GM12874 (cell line): ENCODE measurements around the gene CFAP52.

Experiments used
- CTCF ChIP-seq: IDR thresholded peaks from 2 replicates; pipeline ENCODE4 v1.5.1; 2011; ENCODE audit warnings: low read depth, mild to moderate bottlenecking, control low read depth, low read length, moderate library complexity; ENCODE audit not compliant: insufficient read depth

Gene CFAP52

GRCh38 chr17:9611557-9611956 is 35.1 kb downstream of the CFAP52 start:
- no peak for TF ChIP-seq CTCF

- TF ChIP-seq CTCF = no peak
Measured at GRCh38 chr17:9612006-9612405, 35.6 kb downstream of the CFAP52 start.

GRCh38 chr17:9615486-9615885 is 39.0 kb downstream of the CFAP52 start:
- TF ChIP-seq CTCF = no peak

- no peak for TF ChIP-seq CTCF
Measured at GRCh38 chr17:9622961-9623360, 46.5 kb downstream of the CFAP52 start.

- no peak for TF ChIP-seq CTCF
Measured at GRCh38 chr17:9628509-9628908, 52.1 kb downstream of the CFAP52 start.

- TF ChIP-seq CTCF = no peak
Measured at GRCh38 chr17:9632741-9633140, 56.3 kb downstream of the CFAP52 start.

- no peak for TF ChIP-seq CTCF
Measured at GRCh38 chr17:9635340-9635739, 58.9 kb downstream of the CFAP52 start.

- TF ChIP-seq CTCF = no peak
Measured at GRCh38 chr17:9636501-9636900, 60.1 kb downstream of the CFAP52 start.
